Loucy (cell line): ENCODE data around the gene ABCB10.

Source experiments
- H2AFZ ChIP-seq: fragments of 200-600 bp; sonication (generic); 2 replicates; pipeline ENCODE4 v1.6.0; 2016; ENCODE audit warnings: antibody characterized with exemption, mild to moderate bottlenecking, low read length, moderate library complexity
- H3F3A ChIP-seq: fragments of 200-600 bp; 2 replicates; pipeline ENCODE4 v1.6.0; 2016; ENCODE audit warnings: antibody characterized with exemption, low read depth, mild to moderate bottlenecking
- H3K27me3 ChIP-seq: fragments of 200-600 bp; sonication (generic); 2 replicates; pipeline ENCODE4 v1.6.1; 2014; ENCODE audit warnings: low read length, mild to moderate bottlenecking; ENCODE audit not compliant: insufficient read depth, poor library complexity, severe bottlenecking
- H3K36me3 ChIP-seq: fragments of 200-600 bp; sonication (generic); 2 replicates; pipeline ENCODE4 v1.6.1; 2016; ENCODE audit warnings: low read length; ENCODE audit not compliant: insufficient read depth
- H3K4me1 ChIP-seq: fragments of 200-600 bp; sonication (generic); 2 replicates; pipeline ENCODE4 v1.5.1; 2014; ENCODE audit warnings: low read length, mild to moderate bottlenecking; ENCODE audit not compliant: insufficient read depth, poor library complexity, severe bottlenecking
- H3K4me2 ChIP-seq: fragments of 200-600 bp; sonication (generic); 2 replicates; pipeline ENCODE4 v1.6.0; 2014; ENCODE audit warnings: antibody characterized with exemption, low read length, low read depth, mild to moderate bottlenecking; ENCODE audit not compliant: poor library complexity, severe bottlenecking
- H3K4me3 ChIP-seq: fragments of 200-600 bp; sonication (generic); 2 replicates; pipeline ENCODE4 v1.5.1; 2014; ENCODE audit warnings: low read length, mild to moderate bottlenecking, mixed read lengths; ENCODE audit not compliant: poor library complexity, severe bottlenecking
- H3K79me2 ChIP-seq: fragments of 200-600 bp; sonication (generic); 2 replicates; pipeline ENCODE4 v1.6.1; 2014; ENCODE audit warnings: low read length; ENCODE audit not compliant: insufficient read depth
- H3K9ac ChIP-seq: fragments of 200-600 bp; sonication (generic); 2 replicates; pipeline ENCODE4 v1.6.0; 2014; ENCODE audit warnings: mild to moderate bottlenecking, low read depth, low read length, moderate library complexity; ENCODE audit not compliant: poor library complexity, severe bottlenecking
- H3K9me2 ChIP-seq: fragments of 200-600 bp; sonication (generic); replicated peaks from 2 replicates; pipeline ENCODE4 v1.6.1; 2016; ENCODE audit warnings: low read depth, low read length, mixed read lengths
- H3K9me3 ChIP-seq: fragments of 200-600 bp; sonication (generic); 2 replicates; pipeline ENCODE4 v1.6.1; 2014; ENCODE audit warnings: mild to moderate bottlenecking, antibody characterized with exemption, low read length, low read depth; ENCODE audit not compliant: insufficient read depth
- H4K20me1 ChIP-seq: fragments of 200-600 bp; sonication (generic); 2 replicates; pipeline ENCODE4 v1.6.0; 2014; ENCODE audit warnings: antibody characterized with exemption, low read length, mild to moderate bottlenecking; ENCODE audit not compliant: insufficient read depth, poor library complexity, severe bottlenecking
- CTCF ChIP-seq: fragments of 200-600 bp; sonication (generic); conservative IDR thresholded peaks from 2 replicates; pipeline ENCODE4 v1.5.1; 2014; ENCODE audit warnings: mild to moderate bottlenecking, antibody characterized with exemption, low read length
- EZH2phosphoT487 ChIP-seq: fragments of 200-600 bp; IDR thresholded peaks from 2 replicates; pipeline ENCODE4 v1.6.1; 2018; ENCODE audit warnings: antibody characterized with exemption, mild to moderate bottlenecking, moderate library complexity, borderline replicate concordance

ABCB10 gene

GRCh38 chr1:229487181-229487580, 71.3 kb downstream of the ABCB10 start:
- no peak for TF ChIP-seq EZH2phosphoT487
- no peak for TF ChIP-seq CTCF
- Histone ChIP-seq H2AFZ (no peak overlapping the region), H3K36me3 (peaks cover 77% of the 10 kb centered on the region; the same call in 1 of the 2 replicates), H3K4me1 (no peaks in the 10 kb centered on the region), H3K9me2 (no peaks in the 10 kb centered on the region), H4K20me1 (no peaks in the 10 kb centered on the region), H3K79me2 (no peaks in the 10 kb centered on the region), H3K4me3 (no peak overlapping the region), H3K4me2 (no peak overlapping the region), H3K9me3 (no peaks in the 10 kb centered on the region), H3K9ac (no peak overlapping the region), H3F3A (no peaks in the 10 kb centered on the region), H3K27me3 (no peaks in the 10 kb centered on the region)

- H3K4me2 ChIP-seq, result no peak overlapping the region
- no peak overlapping the region for H2AFZ ChIP-seq
- H3K79me2 ChIP-seq, result no peaks in the 10 kb centered on the region
- no peak overlapping the region for H3K9ac ChIP-seq
- no peaks in the 10 kb centered on the region for H3K27me3 ChIP-seq
- H3K9me3 ChIP-seq, result no peaks in the 10 kb centered on the region
- peaks cover 79% of the 10 kb centered on the region; the same call in 1 of the 2 replicates for H3K36me3 ChIP-seq
- TF ChIP-seq EZH2phosphoT487 (no peak), CTCF (no peak)
- no peaks in the 10 kb centered on the region for H3K4me1 ChIP-seq
- H3K9me2 ChIP-seq, result no peaks in the 10 kb centered on the region
- H3F3A ChIP-seq, result no peaks in the 10 kb centered on the region
- H3K4me3 ChIP-seq, result no peak overlapping the region
- no peaks in the 10 kb centered on the region for H4K20me1 ChIP-seq
These were observed 73.2 kb downstream of the ABCB10 start for GRCh38 chr1:229485318-229485717.

- no peaks in the 10 kb centered on the region for H3K9me2 ChIP-seq
- H3K27me3 ChIP-seq, result no peaks in the 10 kb centered on the region
- H4K20me1 ChIP-seq, result no peaks in the 10 kb centered on the region
- no peaks in the 10 kb centered on the region for H3K4me1 ChIP-seq
- no peak overlapping the region for H3K4me3 ChIP-seq
- no peak overlapping the region for H3K9ac ChIP-seq
- no peaks in the 10 kb centered on the region for H3F3A ChIP-seq
- H3K79me2 ChIP-seq, result no peaks in the 10 kb centered on the region
- H2AFZ ChIP-seq, result no peak overlapping the region
- H3K9me3 ChIP-seq, result no peaks in the 10 kb centered on the region
- no peak for TF ChIP-seq CTCF
- no peak for TF ChIP-seq EZH2phosphoT487
- no peak overlapping the region for H3K4me2 ChIP-seq
- peaks cover 74% of the 10 kb centered on the region; the same call in 1 of the 2 replicates for H3K36me3 ChIP-seq
These were observed 76.0 kb downstream of the ABCB10 start for GRCh38 chr1:229482511-229482910.
